Right lung (tissue), 5 donors: ENCODE measurements around the gene RGS19. TPM values are rescaled to one million over a fixed set of nuclear protein-coding genes. Genes with fewer than 3 reads are reported as not detected.

ENCODE experiments used
- DNase-seq, 2 donors: peaks; one replicate each; pipeline ENCODE4 v3.0.0-alpha.2; 2013
- polyA plus RNA-seq, 5 donors: library from polyadenylated mRNA; unstranded; fragments of 120-200 nt; gene quantifications; one replicate each; pipeline versions ENCODE4 v1.2.1 to v1.2.3, GENCODE V29; 2013; ENCODE audit warnings: inconsistent platforms in 1 of 5, low replicate concordance in 1 of 5; ENCODE audit not compliant: insufficient read length in 5 of 5, insufficient read depth in 1 of 5

RGS19 gene
- polyA plus RNA-seq, 5 donors: 5.7 to 14.9 (median 7.6) TPM

DNA sequence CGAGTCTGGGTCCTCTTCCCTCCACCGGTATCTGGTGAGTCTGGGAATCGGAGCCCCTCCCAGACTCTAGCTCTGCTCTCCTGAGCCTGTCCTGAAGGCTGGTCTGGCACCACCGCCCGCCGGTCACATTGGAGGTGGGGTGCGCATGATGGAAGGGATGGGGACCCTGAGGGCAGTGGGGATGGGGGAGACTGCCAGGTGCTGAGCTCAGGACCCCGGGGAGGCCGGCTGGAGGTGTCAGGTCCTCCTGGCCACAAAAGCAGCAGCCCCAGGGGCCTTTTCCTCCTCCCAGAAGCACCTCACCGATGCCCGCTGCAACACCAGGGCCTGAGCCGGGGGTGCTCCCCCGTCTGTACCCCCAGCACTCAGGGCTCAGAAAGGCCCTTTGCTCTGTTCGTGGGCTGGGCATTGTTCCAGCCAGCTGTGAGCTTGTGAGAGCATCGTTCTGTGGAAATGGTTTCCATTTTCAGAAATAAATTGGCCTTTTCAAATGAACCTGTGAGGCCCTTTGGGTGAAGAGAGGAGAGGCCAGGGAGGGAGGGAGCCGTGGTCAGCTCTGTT, 30.6 kb upstream of the RGS19 start:
- DNase-seq: no peak

DNA sequence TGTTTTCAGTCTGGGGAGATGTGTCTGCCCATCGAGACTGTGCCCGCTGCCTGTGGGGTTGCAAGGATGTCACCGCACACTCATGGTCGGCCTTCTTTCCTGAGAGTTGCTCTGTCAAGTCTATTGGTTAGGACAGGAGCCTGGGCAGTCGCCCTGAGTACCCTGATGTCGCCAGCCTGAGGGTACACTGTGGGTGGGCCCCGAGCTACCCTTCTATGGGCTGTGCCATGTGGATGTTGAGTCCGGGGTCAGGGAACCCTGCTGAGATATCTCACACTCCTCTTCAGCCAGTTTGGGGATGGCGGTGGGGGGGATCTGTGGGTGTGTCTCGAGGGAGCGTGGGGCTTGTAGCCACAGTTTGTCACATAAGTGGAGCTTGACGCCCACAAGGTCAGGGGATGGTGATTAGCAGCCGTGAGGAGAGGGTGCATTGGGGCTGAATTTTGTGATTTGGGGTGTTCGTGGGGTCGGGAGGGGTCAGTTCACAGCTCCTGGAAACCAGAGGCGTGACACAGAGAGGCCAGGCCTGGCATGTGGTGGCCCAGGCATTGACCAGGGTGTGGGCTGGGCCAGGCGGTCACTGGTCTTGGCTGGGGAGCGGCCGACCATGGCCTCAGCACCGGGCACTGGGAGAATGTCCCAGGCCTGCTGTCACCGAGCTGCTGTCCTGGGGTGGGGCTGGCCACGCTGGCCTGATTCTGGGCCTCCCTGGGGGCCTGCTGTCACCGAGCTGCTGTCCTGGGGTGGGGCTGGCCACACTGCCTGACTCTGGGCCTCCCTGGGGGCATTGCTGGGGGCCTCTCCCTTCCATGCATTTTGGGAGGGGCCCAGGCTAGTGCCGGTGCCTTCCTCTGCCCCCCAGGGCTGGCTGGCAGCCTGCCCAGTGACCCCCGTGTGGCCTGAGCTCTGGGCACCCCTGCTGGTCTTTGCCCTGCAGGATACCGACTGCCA, 29.7 kb upstream of the RGS19 start:
- no peak for DNase-seq

DNA sequence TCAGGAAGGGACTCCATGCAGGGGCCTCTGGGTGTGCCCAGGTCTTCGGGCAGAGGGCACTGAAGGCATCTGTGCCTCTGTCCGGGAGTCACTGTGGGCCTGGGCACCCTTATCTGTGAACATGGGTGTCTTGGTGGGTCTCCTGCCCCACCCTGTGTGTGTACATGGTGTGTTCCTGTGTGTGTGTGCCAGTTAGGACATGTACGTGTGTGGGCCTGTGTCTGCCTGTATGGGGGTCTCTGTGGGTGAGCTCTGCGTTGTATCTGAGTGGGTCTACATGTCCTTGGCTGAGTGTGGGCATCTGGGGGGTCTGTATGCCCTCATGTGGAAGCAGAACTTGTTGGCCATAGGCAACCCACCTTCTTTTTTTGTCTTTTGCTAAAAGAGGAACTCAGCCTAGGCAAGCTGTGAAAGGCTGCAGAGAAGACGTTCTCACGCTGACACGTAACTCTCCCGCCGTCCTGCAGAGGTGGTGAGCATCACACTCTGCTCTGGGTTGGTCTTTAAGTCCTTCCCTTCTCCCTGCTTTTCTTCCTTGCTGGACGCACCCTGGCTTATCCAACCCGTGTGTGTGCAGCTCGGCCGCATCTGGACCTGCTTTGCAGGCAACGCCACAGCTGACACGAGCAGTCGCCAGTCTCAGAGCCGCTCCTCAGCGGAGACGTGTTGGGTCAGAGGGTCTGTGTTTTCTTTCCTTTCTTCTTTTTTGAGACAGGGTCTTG, 28.6 kb upstream of the RGS19 start:
- no peak for DNase-seq

DNA sequence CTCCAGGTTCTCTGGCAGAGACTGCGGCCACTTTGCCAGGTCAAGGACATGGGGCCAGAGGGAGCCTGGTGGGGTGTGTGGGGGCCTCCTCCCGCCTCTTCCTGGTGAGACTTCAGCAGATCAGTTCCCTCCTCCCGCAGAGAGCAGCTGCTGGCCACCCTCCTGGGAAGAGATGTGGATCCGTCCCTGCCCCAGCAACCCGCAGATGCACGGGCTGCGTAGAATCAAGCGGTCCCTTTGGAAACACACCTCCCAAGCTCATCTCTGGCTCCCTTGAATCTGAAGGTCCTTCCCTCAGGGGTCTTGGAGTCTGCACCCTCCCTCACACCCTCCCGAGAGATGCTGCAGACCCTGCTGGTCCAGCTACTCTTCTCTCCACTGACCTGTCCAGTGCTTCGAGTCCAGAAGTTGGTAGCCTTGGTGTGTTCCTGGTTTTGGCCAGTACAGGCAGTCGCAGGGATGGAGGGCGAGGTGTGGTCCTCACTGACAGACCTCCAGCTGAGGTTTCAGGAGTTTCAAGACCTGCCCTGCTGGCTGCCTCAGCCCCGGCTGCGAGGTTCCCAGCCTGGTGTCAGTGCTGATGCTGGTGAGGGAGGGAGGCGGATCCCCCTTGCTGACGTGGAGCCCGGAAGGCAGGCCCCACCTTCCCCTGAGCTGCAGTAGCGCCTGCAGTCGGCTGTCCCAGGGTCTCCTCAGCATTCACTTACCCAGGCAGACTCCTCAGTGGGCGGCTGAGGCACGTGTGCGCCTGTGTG, 27.8 kb upstream of the RGS19 start, which contains the start of gene NPBWR2:
TSS of gene NPBWR2 (minus strand) at position 585 of the 755 bp plus-strand sequence. CDS start 734 bp downstream, outside the sequence.
- DNase-seq: no peak

DNA sequence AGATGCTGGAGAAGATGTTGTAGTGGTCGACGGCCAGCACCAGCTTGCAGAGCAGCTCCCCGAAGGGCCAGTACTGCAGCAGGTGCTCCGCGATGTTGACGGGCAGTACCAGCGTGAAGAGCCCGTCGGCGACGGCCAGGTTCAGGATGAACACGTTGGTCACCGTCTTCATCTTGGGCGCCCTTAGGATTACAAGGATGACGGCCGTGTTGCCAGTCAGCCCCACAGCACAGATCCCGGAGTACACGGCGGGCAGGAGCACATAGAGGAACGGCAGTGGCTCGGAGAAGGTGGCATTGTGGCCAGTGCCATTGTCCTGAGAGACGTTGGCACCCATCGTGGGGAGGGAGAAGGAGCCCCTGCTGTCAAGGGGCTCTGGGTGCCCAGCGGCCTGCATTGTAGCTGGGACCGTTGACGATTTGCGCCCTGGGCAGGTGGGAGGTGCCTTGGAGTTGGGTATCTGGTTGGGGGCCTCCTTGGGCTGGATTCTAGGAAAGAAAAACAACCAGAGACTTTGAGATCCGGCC, 27.2 kb upstream of the RGS19 start:
- DNase-seq: no peak

DNA sequence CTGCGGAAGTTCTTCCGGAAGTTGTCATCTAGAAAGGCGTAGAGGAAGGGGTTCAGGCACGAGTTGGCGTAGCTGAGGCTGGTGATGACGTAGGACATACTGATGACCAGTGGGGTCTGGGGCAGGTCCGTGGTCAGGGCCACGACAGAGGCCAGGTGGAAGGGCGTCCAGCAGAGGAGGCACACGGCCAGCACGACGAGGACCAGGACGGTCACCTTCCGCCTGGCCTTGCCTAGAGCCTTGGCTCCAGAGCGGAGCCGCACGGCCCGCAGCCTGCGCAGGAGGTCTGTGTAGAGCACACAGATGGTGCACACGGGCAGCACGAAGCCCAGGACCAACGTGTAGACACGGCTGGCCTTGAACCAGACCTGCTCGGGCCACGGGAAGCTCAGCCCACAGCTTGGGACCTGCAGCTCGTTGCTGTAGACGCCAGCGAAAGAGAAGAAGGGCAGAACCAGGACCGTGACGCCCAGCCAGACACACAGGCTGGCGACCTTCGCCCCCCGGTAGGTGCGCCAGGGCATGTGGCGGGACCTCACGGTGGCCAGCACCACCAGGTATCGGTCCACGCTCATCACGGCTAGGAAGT, 26.6 kb upstream of the RGS19 start:
- no peak for DNase-seq

DNA sequence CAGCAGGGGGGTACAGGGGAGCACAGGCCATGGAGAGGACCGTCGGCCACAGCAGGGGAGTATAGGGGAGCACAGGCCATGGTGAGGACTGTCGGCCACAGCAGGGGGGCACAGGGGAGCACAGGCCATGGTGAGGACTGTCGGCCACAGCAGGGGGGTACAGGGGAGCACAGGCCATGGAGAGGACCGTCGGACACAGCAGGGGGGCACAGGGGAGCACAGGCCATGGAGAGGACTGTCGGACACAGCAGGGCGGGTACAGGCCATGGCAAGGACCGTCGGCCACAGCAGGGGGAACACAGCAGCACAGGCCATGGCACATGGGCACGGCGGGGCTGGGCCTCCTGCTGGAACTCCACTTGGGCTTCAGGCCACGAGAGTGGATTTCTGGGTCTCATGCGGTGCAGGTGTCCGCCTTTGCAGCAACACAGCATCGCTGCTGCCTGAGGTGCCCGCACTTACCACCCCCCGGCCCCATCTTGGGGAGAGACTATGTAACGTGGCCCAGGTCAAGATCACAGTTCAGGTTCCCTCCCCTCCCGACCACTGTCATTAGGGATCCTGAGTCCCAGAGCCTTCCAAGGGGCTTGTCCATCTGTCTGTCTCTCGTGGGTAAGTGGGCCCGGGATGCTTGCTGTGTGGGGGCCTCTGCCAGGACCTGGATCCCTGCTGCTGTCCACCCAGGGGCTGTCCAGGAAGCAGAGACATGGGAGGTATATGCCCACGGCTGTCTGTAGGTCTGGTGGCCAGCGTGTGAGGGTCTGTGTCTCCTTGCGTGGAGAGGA, 25.5 kb upstream of the RGS19 start:
- no peak for DNase-seq

DNA sequence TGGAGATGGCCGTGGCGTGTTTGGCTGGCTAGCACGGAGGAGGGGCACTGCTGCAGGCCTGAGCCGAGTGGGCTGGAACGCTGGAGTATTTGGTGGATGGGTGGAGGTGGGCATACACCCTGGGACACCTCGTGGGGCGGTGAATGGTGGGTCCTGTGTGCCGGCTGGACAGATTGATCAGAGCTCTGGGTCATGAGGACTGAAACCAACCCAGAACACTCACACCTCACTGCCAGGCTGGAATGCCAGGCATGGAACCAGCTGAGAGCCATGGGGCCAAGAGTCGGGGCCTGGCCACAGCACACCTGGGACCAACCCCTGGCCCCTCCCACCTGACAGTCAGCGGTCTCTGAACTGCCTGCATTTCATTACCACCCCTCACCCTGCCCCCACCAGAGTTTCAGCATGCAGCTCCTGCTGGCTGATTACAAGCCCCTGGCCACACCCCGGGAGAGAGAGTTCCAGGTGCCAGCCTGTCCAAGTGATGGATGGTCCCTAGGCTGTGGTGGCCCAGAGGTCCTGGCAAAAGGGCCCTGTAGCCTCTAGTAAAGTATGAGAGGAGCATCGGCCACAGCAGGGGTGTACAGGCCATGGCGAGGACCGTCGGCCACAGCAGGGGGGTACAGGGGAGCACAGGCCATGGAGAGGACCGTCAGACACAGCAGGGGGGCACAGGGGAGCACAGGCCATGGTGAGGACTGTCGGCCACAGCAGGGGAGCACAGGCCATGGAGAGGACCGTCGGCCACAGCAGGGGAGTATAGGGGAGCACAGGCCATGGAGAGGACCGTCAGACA, 24.8 kb upstream of the RGS19 start:
- DNase-seq: no peak

DNA sequence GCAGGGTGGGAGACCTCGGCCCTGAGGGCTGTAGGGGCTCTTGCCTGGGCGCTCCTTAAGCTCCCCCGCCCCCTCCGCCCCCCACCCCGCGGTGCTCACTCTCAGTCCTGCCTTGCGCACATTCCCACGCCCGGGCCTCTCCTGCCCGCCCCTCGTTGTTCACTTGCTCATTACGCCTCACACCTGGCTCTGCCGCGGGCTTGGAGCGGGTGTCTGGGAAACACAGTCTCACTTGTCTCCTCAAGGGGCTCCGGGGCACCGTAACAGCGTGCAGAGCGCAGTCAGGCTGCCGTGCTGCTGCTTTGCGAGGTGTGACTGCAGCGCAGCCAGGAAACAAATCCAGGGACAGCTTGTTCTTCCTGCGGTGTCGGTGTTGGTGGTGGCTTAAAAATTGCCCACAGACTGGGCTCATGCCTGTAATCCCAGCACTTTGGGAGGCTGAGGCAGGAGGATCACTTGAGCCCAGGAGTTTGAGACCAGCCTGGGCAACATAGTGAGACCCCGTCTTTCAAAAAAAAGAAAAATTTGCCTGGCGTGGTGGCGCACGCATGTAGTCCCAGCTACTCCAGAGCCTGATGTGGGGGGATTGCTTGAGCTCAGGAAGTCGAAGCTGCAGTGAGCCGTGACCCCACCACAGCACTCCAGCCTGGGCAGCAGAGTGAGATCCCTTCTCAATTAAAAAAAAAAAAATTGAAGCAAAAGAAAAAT, 23.5 kb upstream of the RGS19 start:
- DNase-seq: no peak

DNA sequence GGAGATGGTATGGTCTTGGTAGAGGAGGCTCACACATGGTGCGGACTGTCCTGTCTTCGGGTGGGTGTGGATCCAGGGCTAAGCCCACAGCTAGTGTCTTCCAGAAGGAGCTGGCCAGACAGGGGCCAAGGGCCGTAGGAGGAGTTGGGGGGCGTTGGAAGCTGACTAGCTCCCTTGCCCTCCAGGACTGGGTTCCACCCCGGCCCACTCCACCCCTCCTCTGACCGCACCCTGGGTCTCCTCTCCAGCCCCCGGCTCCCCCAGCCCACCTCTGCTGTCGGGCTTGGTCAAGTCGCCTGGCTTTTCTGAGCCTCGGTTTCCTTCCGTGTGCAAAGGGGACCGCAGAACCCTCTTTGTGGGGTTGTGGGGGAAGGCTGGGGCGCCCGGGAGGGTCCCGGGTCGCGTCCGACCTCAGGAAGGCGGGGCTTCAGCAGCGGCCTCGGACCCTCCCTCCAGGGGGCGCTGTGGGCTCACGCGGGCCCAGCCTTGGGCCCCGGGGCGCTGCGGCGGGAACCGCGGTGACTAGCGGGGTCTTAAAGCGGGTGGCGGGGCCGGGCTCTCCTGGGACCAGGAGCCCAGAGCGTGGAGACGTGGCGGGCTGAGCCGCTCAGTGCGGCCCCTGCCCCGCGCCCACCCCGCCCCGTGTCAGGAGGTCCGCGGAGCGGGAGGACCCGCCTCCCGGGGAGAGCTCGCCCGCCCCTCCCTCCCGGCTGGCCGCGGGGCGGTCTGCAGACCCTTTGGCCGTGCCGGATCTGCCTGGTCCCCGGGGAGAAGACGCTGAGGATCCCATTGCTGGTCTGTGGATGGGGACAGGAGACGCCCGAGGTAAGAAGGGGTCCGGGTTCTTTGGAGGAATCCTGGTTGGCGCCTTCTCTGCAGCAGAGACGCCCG, 22.7 kb upstream of the RGS19 start:
- DNase-seq: no peak

DNA sequence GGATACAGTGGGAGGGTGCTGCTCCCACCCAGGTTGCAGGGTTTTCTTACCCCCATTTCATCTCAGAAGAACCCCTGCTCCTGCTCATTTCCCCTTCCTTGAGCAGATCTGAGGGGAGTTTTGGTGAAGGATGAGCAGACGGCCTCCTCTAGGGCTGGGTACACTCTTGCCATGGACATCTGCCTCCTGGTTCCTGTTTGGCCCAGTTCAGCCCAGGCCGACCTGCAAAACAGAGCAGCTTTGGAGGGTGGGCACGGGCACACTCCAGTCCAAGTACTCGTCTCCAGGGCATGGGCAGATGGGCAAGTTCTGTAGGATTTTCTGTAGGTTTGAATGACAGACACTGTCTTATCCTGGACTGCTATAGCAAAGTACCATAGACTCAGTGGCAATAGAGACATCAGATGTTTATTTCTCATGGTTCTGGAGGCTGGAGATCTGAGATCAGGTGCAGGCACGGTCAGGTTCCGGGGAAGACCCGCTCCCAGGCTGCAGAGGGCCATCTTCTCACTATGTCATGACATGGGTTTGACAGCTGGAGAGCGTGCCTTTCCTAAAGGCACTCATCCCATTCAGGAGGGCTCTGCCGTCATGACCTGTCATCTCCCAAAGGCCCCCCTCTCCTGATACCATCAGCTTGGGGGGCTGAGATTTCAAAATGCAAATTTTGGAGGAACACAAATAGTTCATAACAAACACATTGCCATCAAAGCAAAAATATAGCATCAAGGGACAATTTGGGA, 21.8 kb upstream of the RGS19 start:
- DNase-seq: no peak

DNA sequence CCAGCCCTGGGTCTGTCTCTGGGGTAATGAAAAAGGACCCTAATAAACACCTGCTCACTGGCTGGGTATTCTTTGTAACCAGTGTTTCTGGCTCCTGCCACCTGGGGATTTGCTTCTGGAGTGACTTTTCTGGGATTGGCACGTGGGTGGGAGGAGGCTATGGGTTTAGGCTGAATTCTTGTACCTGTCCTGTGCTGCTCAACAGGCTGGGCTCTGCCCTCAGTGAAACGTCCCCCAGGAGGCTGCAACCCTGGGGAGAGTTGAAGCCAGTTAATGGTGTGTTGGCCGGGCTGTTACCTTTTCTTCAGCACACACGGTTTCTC, 21.2 kb upstream of the RGS19 start:
- DNase-seq: no peak

DNA sequence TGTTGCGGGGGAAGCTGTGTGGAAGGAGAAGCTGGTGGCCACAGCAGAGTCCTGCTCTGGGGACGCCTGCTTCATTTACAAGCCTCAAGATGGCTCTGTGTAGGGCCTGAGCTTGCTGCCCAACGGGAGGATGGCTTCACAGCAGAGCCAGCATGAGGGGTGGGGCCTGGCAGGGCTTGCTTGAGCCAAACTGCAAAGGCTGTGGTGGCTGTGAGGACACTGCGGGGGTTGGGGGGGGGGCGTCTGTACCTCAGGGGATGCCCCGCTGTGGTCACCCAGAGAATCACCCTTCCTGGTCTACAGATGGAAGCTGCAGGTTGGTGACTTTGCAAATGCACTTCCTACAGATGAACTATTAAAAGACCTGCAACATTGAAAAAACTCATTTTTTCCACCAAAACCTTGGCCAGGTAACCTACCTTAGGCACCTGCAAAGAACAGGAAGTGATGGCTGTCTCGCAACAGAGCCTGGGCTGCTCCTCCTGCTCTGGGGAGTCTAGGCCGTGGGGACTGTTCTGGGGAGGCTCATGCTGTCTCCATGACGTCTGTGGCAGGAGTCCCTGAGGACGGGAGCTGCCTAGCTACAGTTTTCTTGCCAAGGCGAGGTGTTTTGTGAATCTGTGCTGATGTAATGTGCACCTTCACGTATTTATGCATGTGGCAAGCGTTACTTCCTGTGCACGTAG, 20.7 kb upstream of the RGS19 start:
- no peak for DNase-seq

DNA sequence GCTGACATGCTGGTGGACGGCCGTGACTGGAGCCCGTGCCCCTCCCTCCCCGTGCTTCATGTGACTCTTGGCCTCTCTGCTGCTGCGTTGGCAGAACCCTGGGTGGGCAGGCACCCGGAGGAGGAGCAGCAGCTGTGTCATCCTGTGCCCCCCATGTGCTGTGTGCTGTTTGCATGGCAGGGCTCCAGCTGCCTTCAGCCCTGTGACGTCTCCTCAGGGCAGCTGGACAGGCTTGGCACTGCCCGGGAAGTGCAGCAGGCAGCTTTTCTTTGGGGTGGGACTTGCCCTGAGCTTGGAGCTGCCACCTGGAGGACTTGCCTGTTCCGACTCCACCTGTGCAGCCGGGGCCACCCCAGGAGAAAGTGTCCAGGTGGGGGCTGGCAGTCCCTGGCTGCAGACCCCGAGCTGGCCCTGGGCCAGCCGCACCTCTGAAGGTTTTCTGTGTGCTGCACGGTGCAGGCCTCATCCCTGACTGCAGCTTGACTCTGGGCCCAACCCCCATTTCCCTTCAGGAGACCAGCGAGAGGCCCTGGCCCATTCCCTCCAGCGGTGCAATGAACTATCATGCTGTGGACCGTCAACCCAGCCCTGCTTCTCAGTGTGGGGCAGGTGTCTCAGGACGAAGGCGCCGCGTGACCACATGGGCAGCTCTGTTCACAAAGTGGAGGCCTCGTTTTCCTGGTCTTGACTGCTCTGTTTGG, 19.9 kb upstream of the RGS19 start:
- DNase-seq: no peak

DNA sequence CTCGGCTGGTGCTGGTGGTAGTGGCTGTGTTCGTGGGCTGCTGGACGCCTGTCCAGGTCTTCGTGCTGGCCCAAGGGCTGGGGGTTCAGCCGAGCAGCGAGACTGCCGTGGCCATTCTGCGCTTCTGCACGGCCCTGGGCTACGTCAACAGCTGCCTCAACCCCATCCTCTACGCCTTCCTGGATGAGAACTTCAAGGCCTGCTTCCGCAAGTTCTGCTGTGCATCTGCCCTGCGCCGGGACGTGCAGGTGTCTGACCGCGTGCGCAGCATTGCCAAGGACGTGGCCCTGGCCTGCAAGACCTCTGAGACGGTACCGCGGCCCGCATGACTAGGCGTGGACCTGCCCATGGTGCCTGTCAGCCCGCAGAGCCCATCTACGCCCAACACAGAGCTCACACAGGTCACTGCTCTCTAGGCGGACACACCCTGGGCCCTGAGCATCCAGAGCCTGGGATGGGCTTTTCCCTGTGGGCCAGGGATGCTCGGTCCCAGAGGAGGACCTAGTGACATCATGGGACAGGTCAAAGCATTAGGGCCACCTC, 19.2 kb upstream of the RGS19 start:
- no peak for DNase-seq

DNA sequence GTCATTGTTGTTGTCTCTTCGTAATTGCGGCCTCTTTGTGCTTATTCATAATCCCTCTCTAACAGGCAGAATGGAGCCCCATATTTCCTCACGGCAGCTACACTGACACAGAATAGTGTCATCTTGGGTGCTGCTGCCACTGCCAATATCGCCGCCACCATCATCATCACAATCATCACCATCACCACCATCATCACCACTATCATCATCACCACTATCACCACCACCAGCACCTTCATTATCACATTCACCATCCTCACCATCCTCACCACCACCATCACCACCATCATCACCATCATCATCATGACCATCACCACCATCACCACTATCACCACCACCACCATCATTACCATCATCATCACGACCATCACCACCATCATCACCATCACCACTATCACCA, 17.2 kb upstream of the RGS19 start:
- DNase-seq: no peak
